IMR-90 (cell line): ENCODE measurements around the gene CAMK2G. TPM values are rescaled to one million over a fixed set of nuclear protein-coding genes. Genes with fewer than 3 reads are reported as not detected.

Experiments used
- ATAC-seq: fragments of 200-7000 bp; cut with Tn5 transposase; 2 replicates; pipeline ENCODE4 v1.9.1; 2020; ENCODE audit warnings: low read depth, mild to moderate bottlenecking, moderate library complexity
- BruUV-seq: library from RNA; stranded (reverse); fragments of 400-500 nt; replicated peaks from 2 replicates; lab custom pipeline; 2021; lab: Mats Ljungman, UMichigan
- CTCF ChIA-PET: fragments of 300-600 bp; formaldehyde crosslinking; extraction: SDS; loops from one replicate; lab custom pipeline; 2021; ENCODE audit warnings: antibody characterized with exemption; lab: Yijun Ruan, JAX
- POLR2A ChIA-PET: fragments of 300-600 bp; sonication (Branson Sonifier 250); formaldehyde crosslinking; loops from one replicate; lab custom pipeline; 2022; ENCODE audit warnings: antibody characterized with exemption; ENCODE audit not compliant: unreplicated experiment; lab: Charles Lee
- DNase-seq: peaks from one replicate; pipeline ENCODE4 v3.0.0; 2013
- H2AFZ ChIP-seq: replicated peaks from 2 replicates; pipeline ENCODE3; 2013; ENCODE audit warnings: low read length, mild to moderate bottlenecking; ENCODE audit not compliant: poor library complexity
- H2AK5ac ChIP-seq: 2 replicates; pipeline ENCODE4 v1.6.1; 2013; ENCODE audit warnings: low read depth, low read length, inconsistent platforms
- H2AK9ac ChIP-seq: replicated peaks from 2 replicates; pipeline ENCODE3; 2013; ENCODE audit warnings: mild to moderate bottlenecking, low read depth, low read length, moderate library complexity; ENCODE audit not compliant: poor library complexity
- H2BK120ac ChIP-seq: 2 replicates; pipeline ENCODE4 v1.6.1; 2013; ENCODE audit warnings: low read depth, low read length, inconsistent platforms
- H2BK15ac ChIP-seq: 3 replicates; pipeline ENCODE4 v1.6.1; 2013; ENCODE audit warnings: low read depth, low read length, inconsistent platforms
- H2BK20ac ChIP-seq: 2 replicates; pipeline ENCODE4 v1.6.1; 2013; ENCODE audit warnings: low read depth, mild to moderate bottlenecking, inconsistent platforms, low read length, moderate library complexity
- H2BK5ac ChIP-seq: 2 replicates; pipeline ENCODE4 v1.6.1; 2013; ENCODE audit warnings: mild to moderate bottlenecking, low read depth, low read length, inconsistent platforms; ENCODE audit not compliant: poor library complexity, severe bottlenecking
- H3K14ac ChIP-seq: replicated peaks from 2 replicates; pipeline ENCODE4 v1.6.1; 2013; ENCODE audit warnings: low read depth, low read length, inconsistent platforms
- H3K18ac ChIP-seq: 2 replicates; pipeline ENCODE4 v1.6.1; 2013; ENCODE audit warnings: low read depth, low read length, control low read depth
- H3K23ac ChIP-seq: 2 replicates; pipeline ENCODE4 v1.6.1; 2013; ENCODE audit warnings: low read depth, low read length, inconsistent platforms
- H3K27ac ChIP-seq: 2 replicates; pipeline ENCODE4 v1.5.1; 2013; ENCODE audit warnings: mild to moderate bottlenecking, control low read depth, low read length; ENCODE audit not compliant: insufficient read depth
- H3K27me3 ChIP-seq: 2 replicates; pipeline ENCODE4 v1.6.1; 2013; ENCODE audit warnings: low read length; ENCODE audit not compliant: control insufficient read depth, insufficient read depth
- H3K36me3 ChIP-seq: 2 replicates; pipeline ENCODE4 v1.6.1; 2013; ENCODE audit warnings: low read length, mixed read lengths; ENCODE audit not compliant: control insufficient read depth, insufficient read depth
- H3K4ac ChIP-seq: 2 replicates; pipeline ENCODE4 v1.6.1; 2013; ENCODE audit warnings: low read depth, low read length, inconsistent platforms
- H3K4me1 ChIP-seq: 2 replicates; pipeline ENCODE4 v1.6.1; 2013; ENCODE audit warnings: low read length, mixed read lengths; ENCODE audit not compliant: control insufficient read depth, insufficient read depth
- H3K4me2 ChIP-seq: 2 replicates; pipeline ENCODE4 v1.6.1; 2013; ENCODE audit warnings: low read depth, mild to moderate bottlenecking, control low read depth, low read length, moderate library complexity
- H3K4me3 ChIP-seq: 2 replicates; pipeline ENCODE4 v1.5.1; 2013; ENCODE audit warnings: low read depth, mild to moderate bottlenecking, control low read depth, low read length, moderate library complexity; ENCODE audit not compliant: insufficient read depth
- H3K56ac ChIP-seq: 2 replicates; pipeline ENCODE4 v1.6.1; 2013; ENCODE audit warnings: low read length, inconsistent platforms; ENCODE audit not compliant: insufficient read depth; ENCODE audit errors: extremely low read depth
- H3K79me1 ChIP-seq, 2 experiments: 2 replicates each; pipeline ENCODE4 v1.6.1; 2013; ENCODE audit warnings: low read length in 2 of 2, inconsistent platforms in 1 of 2, low read depth in 1 of 2
- H3K9ac ChIP-seq: 2 replicates; pipeline ENCODE4 v1.6.1; 2013; ENCODE audit warnings: low read depth, low read length, control low read depth
- H3K9me1 ChIP-seq: 2 replicates; pipeline ENCODE4 v1.6.1; 2013; ENCODE audit warnings: low read length, inconsistent platforms; ENCODE audit not compliant: insufficient read depth
- H3K9me3 ChIP-seq: 2 replicates; pipeline ENCODE4 v1.6.1; 2013; ENCODE audit warnings: low read length; ENCODE audit not compliant: control insufficient read depth, insufficient read depth
- H4K20me1 ChIP-seq: 2 replicates; pipeline ENCODE4 v1.6.1; 2013; ENCODE audit warnings: low read length, inconsistent platforms; ENCODE audit not compliant: insufficient read depth
- H4K5ac ChIP-seq: 2 replicates; pipeline ENCODE4 v1.6.1; 2013; ENCODE audit warnings: mild to moderate bottlenecking, low read depth, low read length, control low read depth
- H4K8ac ChIP-seq, 2 experiments: 2 replicates each; pipeline ENCODE4 v1.6.1; 2013; ENCODE audit warnings: low read depth in 2 of 2, low read length in 2 of 2, control low read depth in 1 of 2, inconsistent platforms in 1 of 2
- H4K91ac ChIP-seq: 2 replicates; pipeline ENCODE4 v1.6.1; 2013; ENCODE audit warnings: low read depth, low read length, inconsistent platforms; ENCODE audit not compliant: insufficient read depth
- FOS ChIP-seq: fragments of 150-350 bp; IDR thresholded peaks from 2 replicates; pipeline ENCODE4 v1.6.1; 2016; ENCODE audit warnings: low read depth, low read length
- MAZ ChIP-seq: IDR thresholded peaks from 2 replicates; pipeline ENCODE4 v1.6.1; 2012; ENCODE audit warnings: low read depth, mild to moderate bottlenecking, low read length, improper control_type of control experiment, moderate library complexity, borderline replicate concordance
- MXI1 ChIP-seq: IDR thresholded peaks from 2 replicates; pipeline ENCODE4 v1.6.1; 2012; ENCODE audit warnings: low read depth, mild to moderate bottlenecking, low read length, moderate library complexity, borderline replicate concordance
- NFE2L2 ChIP-seq: fragments of 150-350 bp; IDR thresholded peaks from 2 replicates; pipeline ENCODE4 v1.6.1; 2016; ENCODE audit warnings: low read depth, mild to moderate bottlenecking, low read length
- POLR2A ChIP-seq: IDR thresholded peaks from 2 replicates; pipeline ENCODE4 v1.6.1; 2012; ENCODE audit warnings: mild to moderate bottlenecking, low read depth, low read length
- RAD21 ChIP-seq: IDR thresholded peaks from 2 replicates; pipeline ENCODE4 v1.6.1; 2012; ENCODE audit warnings: low read length, improper control_type of control experiment
- RCOR1 ChIP-seq: IDR thresholded peaks from 2 replicates; pipeline ENCODE4 v1.6.1; 2012; ENCODE audit warnings: mild to moderate bottlenecking, low read length, improper control_type of control experiment; ENCODE audit not compliant: insufficient replicate concordance
- RFX5 ChIP-seq: IDR thresholded peaks from 2 replicates; pipeline ENCODE4 v1.8.0; 2012; ENCODE audit warnings: low read depth, mild to moderate bottlenecking, low read length, moderate library complexity
- USF2 ChIP-seq: fragments of 150-350 bp; IDR thresholded peaks from 2 replicates; pipeline ENCODE4 v1.6.1; 2017; ENCODE audit warnings: mild to moderate bottlenecking, antibody characterized with exemption, low read length, low read depth
- WGBS, 2 experiments: methylation state at CpG; one replicate each; pipeline versions ENCODE4 v1.1.5 to v1.1.7; 2013; ENCODE audit warnings: missing lambda C conversion rate in 2 of 2; ENCODE audit not compliant: insufficient read length in 1 of 2; ENCODE audit errors: extremely low coverage in 2 of 2; 5-methylcytosine and 5-hydroxymethylcytosine counted together
- dilution Hi-C: fragments of 300-500 bp; cut with HindIII; formaldehyde crosslinking; loops from one replicate; pipeline ENCODE4 v1.14.3; 2018; ENCODE audit warnings: low sequenced_read_pairs; ENCODE audit not compliant: unreplicated experiment
- in situ Hi-C: fragments of 300-500 bp; cut with MboI; formaldehyde crosslinking; loops from 3 replicates; pipeline ENCODE4 v1.14.3; 2019; ENCODE audit warnings: low sequenced_read_pairs, inconsistent platforms, mixed read lengths
- intact Hi-C: fragments of 100-400 bp; cut with micrococcal nuclease; formaldehyde crosslinking; loops from 2 replicates; pipeline ENCODE4 v1.10.0; 2022
- polyA plus RNA-seq, 3 experiments: library from polyadenylated mRNA; depleted of rRNA; stranded (reverse); fragments of >200 nt; gene quantifications; 2 replicates each; pipeline ENCODE4 v1.2.3, GENCODE V29; 2012; ENCODE audit warnings: low replicate concordance in 1 of 3
- total RNA-seq: library from RNA; depleted of rRNA; stranded (reverse); fragments of >200 nt; gene quantifications from 2 replicates; pipeline ENCODE4 v1.2.3, GENCODE V29; 2012
- TF ChIP-seq, protein P1 (sequence below): fragments of 150-350 bp; IDR thresholded peaks from 2 replicates; pipeline ENCODE4 v1.6.1; 2016; ENCODE audit warnings: low read depth, mild to moderate bottlenecking, low read length, moderate library complexity, borderline replicate concordance
- TF ChIP-seq, protein P2 (sequence below): conservative IDR thresholded peaks from 2 replicates; pipeline ENCODE4 v1.5.1; 2012; ENCODE audit warnings: mild to moderate bottlenecking, low read depth, low read length, improper control_type of control experiment

Gene CAMK2G
- total and polyA plus RNA-seq, 2 of the 4 experiments (the other 2 are of a cell fraction) = 20.4 to 25.4 TPM

DNA sequence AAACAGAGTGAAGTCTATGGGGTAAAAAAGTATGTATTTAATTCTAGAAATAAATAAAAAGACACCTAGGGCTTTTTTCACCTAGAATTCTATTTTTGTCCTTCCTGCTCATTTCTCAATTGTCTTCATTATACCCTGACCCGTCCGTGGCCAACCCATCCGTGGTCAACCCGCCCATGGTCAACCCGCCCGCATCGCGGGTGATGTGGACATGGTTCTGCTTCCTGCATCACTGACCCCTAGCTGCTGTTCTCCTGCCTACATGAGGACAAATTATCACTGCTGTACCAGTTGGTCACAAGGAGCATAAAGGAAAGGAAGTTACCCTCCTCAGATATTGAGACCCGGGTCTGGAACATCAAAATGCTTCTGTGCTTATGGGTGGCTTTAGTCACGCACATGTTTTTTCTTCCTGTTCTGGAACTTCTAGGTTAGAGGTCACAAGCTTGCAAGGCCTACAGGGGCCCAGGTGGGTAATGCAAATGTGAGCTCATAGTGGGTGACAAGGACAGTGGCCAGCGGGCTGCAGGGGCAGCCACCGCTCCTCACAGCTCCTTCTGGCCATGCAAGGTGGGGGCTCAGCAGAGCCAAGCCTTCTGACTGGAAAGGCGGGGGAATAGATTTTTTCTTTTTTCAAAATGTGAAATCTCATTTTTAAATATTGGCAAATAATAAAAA, 15.5 kb downstream of the CAMK2G start:
- H4K91ac ChIP-seq = no peak overlapping the region
- no peaks in the 10 kb centered on the region for H3K27me3 ChIP-seq
- in situ Hi-C loops = no loop called here
- H2AFZ ChIP-seq = no peak overlapping the region
- H2BK20ac ChIP-seq = no peak overlapping the region
- peaks cover 6% of the 10 kb centered on the region for H3K4me1 ChIP-seq
- no peak overlapping the region for H2BK120ac ChIP-seq
- H2AK5ac ChIP-seq = no peak overlapping the region
- H3K9ac ChIP-seq = no peak overlapping the region
- H2AK9ac ChIP-seq = no peak overlapping the region
- no peak overlapping the region for H2BK15ac ChIP-seq
- H3K79me1 ChIP-seq = peaks cover 23 to 70% of the 10 kb centered on the region in 2 experiments
- H3K56ac ChIP-seq = no peak overlapping the region
- TF ChIP-seq MAZ = no peak
- no peak for TF ChIP-seq MXI1
- TF ChIP-seq USF2 = no peak
- no peak for TF ChIP-seq RAD21
- TF ChIP-seq, protein P1, sequence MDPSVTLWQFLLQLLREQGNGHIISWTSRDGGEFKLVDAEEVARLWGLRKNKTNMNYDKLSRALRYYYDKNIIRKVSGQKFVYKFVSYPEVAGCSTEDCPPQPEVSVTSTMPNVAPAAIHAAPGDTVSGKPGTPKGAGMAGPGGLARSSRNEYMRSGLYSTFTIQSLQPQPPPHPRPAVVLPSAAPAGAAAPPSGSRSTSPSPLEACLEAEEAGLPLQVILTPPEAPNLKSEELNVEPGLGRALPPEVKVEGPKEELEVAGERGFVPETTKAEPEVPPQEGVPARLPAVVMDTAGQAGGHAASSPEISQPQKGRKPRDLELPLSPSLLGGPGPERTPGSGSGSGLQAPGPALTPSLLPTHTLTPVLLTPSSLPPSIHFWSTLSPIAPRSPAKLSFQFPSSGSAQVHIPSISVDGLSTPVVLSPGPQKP = no peak
- no peak for TF ChIP-seq RFX5
- TF ChIP-seq NFE2L2 = no peak
- no peak for TF ChIP-seq POLR2A
- TF ChIP-seq, protein P2, sequence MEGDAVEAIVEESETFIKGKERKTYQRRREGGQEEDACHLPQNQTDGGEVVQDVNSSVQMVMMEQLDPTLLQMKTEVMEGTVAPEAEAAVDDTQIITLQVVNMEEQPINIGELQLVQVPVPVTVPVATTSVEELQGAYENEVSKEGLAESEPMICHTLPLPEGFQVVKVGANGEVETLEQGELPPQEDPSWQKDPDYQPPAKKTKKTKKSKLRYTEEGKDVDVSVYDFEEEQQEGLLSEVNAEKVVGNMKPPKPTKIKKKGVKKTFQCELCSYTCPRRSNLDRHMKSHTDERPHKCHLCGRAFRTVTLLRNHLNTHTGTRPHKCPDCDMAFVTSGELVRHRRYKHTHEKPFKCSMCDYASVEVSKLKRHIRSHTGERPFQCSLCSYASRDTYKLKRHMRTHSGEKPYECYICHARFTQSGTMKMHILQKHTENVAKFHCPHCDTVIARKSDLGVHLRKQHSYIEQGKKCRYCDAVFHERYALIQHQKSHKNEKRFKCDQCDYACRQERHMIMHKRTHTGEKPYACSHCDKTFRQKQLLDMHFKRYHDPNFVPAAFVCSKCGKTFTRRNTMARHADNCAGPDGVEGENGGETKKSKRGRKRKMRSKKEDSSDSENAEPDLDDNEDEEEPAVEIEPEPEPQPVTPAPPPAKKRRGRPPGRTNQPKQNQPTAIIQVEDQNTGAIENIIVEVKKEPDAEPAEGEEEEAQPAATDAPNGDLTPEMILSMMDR = no peak
- TF ChIP-seq FOS = no peak
- no peak for TF ChIP-seq RCOR1
- H3K4me3 ChIP-seq = no peak overlapping the region
- no peak overlapping the region for H3K23ac ChIP-seq
- H4K5ac ChIP-seq = no peak overlapping the region
- no peak overlapping the region for H3K4ac ChIP-seq
- H3K36me3 ChIP-seq = peaks cover 33% of the 10 kb centered on the region
- no peak overlapping the region for H4K8ac ChIP-seq
- dilution Hi-C loops = no loop called here
- no peak overlapping the region for H3K27ac ChIP-seq
- no peak for DNase-seq
- H3K9me1 ChIP-seq = peaks cover 6% of the 10 kb centered on the region; the same call in 1 of the 2 replicates
- H3K18ac ChIP-seq = no peak overlapping the region
- H3K4me2 ChIP-seq = no peak overlapping the region
- 100% methylated on average over 1 of the region's 13 CpGs; no CpG with 5 or more reads in 1 of the 2 experiments for WGBS, 2 experiments
- POLR2A ChIA-PET = no interaction called here
- no peaks in the 10 kb centered on the region for H3K9me3 ChIP-seq
- peaks cover 22% of the 10 kb centered on the region; the same call in 1 of the 2 replicates for H4K20me1 ChIP-seq
- CTCF ChIA-PET = interaction anchor here (1.4 kb wide), 1 partner anchor 27 kb away, joined by 3 read pairs; no protein-coding TSS in a partner anchor
- no peak overlapping the region for H2BK5ac ChIP-seq
- intact Hi-C loops = no loop called here
- no TSS peak for BruUV-seq
- no peak overlapping the region for H3K14ac ChIP-seq
- no peak for ATAC-seq
